Limb (tissue), 2 donors: ENCODE results near the gene AIRE.
"Not testable (repeated sequence)": the region's sequence is repeated elsewhere in the genome, so short reads cannot be mapped to it uniquely, and the experiment has no call there.

Experiments used
- DNase-seq, 2 donors: peaks; one replicate each; pipeline ENCODE4 v3.0.0-alpha.2; 2016; ENCODE audit errors: extremely low spot score in 2 of 2

AIRE gene

DNA sequence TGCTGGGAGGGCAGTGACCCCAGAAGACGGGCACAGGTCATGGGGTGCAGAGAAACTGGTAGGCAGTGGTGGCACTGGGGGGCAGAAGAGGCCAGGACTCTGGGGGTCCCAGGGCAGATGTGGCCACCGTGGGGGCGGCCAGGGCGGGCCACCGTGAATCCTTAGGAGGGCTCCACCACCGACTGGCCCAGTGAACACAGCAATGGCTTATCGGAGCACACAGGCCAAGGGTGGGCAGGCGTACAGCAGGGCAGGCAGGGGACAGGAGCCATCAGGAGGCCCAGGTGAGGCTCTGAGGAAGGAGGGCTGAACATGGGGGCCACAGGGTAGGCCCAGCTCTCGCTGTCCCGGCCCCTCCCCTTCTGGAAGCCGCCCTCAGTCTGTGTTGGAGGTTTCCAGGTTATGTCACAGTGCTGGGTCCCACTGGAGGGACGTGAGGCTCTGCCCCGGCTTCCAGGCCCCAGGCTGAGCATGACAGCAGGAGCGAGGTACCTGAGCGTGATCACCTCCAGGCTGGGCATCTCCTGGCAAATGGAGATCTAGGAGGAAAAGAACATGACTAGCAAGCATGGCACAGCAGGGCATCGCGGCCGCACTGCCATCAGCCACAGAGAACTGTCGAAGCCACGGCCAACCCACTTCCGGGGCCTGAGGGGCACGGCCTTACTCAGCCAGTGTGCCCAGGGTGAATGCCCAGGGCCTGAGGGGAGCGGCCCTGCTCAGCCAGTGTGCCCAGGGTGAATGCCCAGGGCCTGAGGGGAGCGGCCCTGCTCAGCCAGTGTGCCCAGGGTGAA lies 49.8 kb downstream of the AIRE start:
- no peak for DNase-seq

- DNase-seq = no peak
Observed at GRCh38 chr21:44337449-44337848, 51.8 kb downstream of the AIRE start.

GRCh38 chr21:44337941-44338895 lies 52.5 kb downstream of the AIRE start:
- peak; percentile 36 to 82 for DNase-seq

GRCh38 chr21:44338971-44339910 lies 53.6 kb downstream of the AIRE start, which contains the start of gene CFAP410:
Gene CFAP410 (minus strand): TSS chr21:44339390. CDS start chr21:44339194, 196 bp downstream.
- DNase-seq = peak; percentile 93 to 98

- DNase-seq = not testable (repeated sequence)
Observed at GRCh38 chr21:44341726-44342458, 56.2 kb downstream of the AIRE start.

GRCh38 chr21:44342981-44343380 lies 57.3 kb downstream of the AIRE start:
- not testable (repeated sequence) for DNase-seq

DNA sequence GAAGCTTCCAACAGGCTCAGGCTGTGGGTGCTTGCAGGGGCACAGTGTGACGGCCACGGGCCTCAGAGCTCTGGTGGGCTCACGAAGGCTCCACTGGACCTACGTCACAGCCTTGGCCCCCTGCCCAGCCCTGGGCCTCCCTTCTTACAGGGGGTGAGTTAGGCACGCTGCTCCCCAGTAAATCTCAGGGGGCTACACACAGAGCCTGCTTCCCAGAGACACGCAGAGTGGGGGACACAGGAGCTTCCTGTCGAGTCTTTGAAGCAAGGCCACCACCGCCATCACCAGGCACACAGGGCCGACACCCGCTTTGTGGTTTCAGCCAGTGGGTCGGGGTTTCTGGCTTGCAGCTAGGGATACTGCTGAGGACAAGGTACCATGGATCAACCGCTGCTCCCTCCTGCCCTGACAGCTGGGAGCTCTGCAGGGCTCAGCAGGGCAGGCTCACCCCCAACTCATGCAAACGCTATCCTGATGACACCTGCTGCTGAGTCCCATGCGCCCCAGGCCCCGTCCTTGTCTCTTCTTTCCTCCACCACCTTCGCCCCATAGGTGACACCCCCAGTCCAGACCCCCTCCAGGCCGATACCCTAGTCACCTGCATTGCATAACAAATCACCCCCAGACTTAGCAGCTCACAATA lies 59.0 kb downstream of the AIRE start:
- DNase-seq = no peak

GRCh38 chr21:44345495-44345894 lies 59.8 kb downstream of the AIRE start:
- no peak for DNase-seq

- peak in 1 of 2 donors; percentile 22 for DNase-seq
Observed at GRCh38 chr21:44347911-44348451, 62.3 kb downstream of the AIRE start.
